HS-27A (cell line): ENCODE results near the gene PTCH1.

Experiments used
- DNase-seq: peaks from one replicate; pipeline ENCODE4 v3.0.0-alpha.2; 2012; ENCODE audit warnings: low read depth, missing footprints

Gene PTCH1

DNA sequence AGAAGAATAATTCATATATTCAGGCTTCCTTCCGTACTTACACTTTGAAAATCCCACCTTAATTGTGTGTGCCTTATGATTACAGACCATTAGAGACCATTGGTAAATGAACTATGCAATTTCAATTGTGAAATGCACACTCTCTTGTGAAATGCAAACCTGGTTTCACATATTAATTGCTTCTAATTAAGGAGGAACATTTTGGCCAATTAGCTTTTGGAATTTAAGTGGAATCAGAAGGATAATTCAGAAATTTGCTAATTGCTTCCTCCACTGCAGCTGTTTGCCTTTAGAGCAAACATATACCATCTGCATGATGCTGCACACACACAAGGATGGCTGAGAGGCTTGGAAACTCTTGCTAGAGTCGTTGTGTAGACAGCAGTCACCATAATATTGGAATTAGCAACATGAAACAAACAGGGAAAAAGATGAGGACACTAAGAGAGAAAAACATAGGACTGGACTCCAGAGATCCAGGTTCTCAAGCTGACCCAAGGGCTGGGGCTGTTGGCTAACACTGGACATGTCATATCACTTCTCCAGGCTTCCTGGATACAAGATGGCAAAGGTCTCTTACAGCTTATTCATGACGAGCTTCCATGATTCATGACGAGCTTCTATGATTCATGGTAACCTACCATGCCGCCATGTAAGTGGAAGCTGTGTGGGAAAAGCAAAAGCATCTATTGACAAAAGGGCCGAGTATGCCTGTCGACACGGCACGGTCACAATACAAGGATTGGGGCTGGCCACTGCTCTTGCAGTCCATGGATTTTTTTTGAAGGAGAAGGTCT is 78.0 kb downstream of the PTCH1 start:
- no peak for DNase-seq

DNA sequence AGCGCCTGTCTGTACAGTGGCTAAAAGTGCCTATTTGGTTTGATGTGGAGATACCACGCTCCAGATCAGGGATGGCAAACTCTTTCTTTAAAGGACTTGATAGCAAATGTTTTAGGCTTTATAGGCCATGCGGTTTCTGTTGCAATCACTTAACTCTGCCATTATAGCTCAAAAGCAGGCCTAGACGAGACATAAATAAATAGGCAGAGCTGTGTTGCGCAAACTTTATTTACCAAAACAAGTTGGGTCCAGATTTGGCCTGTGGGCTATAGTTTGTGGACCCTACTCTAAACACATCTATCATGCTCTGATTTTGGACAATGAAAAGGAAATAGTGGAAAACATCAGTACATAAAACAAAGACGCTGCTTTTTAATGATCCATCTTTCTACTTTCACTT is 79.2 kb downstream of the PTCH1 start:
- no peak for DNase-seq

DNA sequence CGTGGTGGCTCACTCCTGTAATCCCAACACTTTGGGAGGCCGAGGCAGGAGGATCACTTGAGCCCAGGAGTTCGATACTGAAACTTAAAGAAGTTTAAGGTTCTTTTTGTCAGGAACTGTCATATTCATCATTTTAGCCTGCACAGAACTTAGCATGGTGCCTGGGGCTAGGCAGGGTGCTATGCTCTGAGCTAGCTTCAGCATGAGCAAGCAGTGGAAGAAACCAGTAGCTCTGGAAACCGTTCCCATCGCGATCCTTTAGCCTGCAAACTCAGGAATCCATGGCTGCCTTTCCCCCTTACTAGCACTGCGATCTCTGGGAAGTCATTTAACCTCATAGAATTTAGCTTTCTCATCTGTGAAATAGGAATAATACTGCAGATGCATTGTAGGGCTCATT is 80.4 kb downstream of the PTCH1 start:
- DNase-seq, result no peak

DNA sequence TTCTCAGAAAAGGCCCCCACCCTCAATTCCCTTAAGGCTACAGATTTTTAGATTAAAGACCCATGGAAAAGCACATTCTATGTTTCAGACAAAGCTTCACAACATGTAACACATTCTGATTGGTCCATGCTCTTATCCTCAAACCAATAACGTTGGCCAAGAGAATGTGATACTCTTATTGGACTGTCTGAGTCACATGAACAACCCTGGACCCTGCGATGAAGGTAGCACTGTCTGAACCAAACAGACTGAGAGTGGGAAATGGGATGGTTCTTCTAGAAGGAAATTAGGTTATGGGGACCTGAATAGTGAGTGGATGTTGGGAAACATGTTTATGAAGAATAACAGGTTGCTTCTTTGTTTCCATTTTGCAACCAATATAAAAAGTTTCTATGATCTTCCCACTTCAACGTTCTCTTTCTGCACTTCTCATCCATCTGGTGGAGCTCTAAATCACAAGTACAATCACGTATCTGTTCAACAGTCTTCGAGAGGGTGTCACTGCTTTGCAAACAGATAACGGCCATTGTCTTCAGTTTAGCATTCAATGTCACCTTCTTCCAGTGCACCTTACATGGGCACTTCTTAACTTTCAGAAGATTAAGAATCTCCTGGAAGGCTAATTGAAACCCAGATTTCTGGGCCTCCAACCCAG is 81.6 kb downstream of the PTCH1 start:
- no peak for DNase-seq

DNA sequence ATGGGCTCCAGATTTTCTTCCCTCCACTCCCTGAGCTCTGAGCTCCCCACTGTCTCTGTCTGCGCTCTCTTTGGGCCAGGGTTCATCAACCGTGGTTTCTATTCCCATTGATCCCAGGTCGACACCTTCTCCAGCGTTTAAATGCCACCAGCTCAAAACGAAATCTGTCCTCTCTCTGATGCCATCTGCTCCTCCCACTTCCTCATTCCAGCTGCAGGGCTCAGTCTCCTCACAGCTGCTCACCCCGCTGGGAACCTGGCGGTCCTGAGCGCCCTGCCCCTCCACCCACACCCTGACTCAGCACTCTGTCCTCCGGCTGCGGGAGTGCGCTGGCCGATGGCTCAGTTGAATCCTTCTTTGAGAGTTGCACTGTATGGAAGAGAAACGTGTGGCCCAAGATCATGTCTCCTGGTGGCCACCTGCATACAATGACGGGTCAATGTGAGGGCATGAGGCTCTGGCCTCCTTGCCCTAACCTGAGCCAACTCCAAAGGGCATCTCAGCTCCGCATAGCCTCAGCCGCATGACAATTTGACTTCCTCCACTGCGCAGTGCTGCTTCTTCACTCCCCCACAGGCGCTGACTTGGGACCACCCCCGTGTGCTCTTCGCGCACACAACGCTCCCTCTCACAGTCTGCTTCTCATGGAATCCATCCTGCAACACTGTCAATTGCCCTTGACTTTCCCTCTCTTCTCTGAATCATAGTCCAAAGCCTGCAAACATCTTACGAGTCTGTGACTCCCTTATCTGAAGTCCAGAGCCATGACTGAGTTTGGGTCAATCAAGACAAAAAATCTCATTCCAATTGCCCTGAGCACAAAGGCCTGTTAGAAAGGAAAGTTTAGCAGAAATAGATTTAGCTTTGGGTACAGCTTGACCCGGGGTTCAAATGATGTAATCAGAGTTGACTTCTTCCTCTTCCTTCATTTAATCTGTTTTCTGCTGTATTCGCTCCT is 82.4 kb downstream of the PTCH1 start:
- DNase-seq, result no peak

DNA sequence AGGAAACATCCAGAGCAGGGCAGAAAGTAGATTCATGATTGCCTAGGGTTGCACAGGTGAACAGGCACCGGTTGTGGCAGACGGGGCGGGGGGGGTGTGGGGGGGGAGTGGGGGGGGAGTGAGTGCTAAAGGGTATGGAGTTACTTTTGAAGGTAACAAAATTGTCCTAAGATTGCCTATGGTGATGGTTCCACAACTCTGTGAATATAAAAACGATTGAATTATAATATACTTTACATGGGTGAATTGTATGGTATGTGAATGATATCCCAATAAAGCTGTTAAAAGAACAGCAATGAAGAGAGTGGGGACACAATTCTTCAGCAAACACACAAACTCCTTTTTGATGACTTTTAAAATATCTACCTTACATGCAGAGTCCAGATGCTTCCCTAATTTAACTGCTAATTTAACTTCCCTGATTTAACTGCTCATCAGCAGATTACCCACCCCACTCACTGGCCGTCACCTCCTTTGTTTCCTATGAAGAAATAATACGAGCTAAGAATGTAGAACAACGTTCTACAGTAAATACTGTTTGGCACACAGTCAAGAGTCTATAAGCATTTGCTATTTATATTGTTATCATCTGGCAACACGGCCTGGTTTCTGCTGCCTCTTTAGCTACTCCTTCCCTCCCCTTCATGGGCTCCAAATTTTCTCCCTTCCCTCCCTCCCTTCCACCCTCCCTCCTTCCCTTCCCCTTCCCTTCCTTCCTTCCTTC is 83.5 kb downstream of the PTCH1 start:
- no peak for DNase-seq

DNA sequence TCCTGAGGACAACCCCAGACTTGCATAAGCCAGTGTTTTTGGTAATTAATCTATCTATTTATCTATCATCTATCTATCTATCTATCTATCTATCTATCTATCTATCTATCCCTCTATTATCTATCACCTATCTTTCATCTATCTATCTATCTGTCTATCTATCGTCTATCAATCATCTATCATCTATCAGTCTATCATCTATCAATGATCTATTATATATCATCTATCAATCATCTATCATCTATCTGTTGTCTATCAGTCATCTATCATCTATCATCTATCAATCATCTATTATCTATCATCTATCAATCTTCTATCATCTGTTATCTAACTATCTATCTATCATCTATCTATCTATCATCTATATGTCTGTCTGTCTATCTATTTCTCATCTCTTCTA is 85.5 kb downstream of the PTCH1 start:
- DNase-seq, result no peak

DNA sequence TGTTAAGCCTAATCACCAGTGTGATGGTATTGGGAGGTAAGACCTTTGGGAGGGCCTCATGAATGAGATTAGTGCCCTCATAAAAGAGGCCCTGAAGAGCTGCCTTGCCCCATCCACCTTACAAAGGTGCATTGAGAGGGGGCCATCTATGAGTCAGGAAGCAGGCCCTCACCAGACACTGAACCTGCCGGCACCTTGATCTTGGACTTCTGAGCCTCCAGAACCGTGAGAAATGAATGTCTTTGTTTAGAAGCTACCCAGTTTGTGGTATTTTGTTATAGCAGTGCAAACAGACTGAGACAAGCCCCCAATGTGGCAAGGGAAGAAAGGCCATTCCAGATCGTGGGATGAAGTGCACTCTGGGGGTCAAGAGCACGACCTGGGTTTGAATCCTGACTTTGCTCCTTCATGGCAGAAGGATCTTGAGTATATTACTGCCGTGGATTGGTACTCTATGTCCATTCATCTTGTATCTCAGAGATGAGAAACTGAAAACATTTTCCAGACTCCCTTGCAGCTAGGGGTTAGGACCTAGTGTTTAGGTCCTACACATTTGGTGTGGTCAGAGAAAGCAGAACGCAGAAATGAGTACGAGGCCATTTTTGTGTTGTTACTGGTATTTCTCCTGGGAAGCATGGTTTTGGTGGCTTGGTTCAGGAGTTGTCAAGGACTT is 86.7 kb downstream of the PTCH1 start:
- no peak for DNase-seq

DNA sequence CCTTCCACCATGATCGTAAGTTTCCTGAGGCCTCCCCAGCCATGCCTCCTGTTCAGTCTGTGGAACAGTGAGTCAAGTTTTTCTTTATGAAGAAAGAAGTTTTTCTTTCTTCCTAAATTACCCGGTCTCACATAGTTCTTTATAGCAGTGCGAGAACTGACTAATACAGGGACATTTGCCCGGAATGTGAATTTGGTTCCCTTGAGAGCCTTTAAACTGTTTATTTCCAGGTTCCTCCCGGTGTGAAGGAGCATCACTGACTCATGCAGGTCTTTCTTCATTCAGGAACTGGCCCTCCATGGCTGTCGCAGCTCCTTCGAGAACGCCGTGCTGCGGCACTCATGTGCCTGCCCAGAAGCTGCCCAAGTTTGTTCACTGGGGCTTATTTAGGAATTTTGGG is 87.7 kb downstream of the PTCH1 start:
- DNase-seq, result no peak

DNA sequence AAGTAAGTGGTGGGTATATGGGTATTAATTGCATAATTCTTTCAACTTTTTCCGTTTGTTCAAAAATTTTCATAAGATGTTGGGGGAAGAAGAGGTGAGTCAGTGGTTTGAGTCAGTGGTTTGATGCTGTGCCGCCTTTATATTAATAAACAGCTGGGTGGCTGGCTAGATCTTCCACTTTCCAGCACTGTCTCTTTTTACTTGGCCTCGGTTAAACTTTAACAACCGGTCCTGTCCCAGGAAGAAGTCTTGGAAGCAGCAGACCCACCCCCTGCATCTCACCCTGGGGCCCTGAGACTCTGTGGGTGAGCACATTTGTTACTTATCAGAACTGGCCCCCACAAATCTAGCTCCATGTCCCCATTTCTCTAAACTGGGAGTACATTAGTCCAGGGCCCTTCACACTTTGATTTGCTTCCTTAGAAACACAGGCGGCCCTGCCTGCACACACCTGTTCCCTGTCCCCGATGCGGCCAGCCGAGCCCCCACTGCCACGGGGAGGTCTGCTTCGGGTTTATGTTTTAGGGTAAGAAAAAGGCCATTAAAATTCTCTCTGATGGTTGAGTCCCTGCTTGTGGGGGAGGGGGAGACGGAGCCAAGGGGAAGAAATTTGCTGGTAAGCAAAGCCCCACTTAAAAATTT is 90.7 kb downstream of the PTCH1 start:
- no peak for DNase-seq

DNA sequence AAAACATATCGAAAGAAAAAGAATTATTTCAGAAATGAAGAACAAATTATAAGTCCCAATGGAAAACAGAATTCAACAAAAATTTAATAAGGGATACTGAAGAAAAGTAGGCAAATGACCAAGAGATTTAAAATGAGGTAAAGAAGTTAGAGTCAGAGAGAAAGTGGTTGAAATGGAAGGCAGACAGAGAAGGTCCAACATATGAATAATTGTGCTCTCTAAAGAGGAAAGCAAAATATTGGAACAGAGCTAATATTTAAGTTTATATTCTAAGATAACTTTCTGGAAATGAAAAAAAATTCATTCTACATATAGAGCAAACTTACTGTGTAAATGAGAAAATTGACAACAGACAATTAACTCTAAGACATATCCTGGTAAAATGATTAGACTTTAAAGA is 94.1 kb downstream of the PTCH1 start:
- DNase-seq, result no peak

DNA sequence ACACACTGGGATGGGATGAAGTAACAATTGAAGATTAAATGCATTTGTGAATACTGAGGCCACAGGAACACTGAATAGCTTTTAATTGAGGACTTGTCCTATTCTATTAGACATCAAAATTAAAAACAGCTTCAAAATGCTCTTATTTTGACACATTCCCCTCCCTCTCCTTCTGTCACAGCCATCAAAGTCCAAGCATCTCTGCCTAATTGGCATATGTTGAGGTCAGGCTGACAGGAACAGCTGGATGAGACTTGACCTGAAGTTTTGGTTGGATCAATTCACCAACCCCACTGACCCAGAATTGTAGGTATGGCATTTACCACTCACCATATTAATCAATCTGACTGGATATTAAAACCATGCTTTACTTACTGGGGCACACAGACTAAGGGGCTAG is 96.3 kb downstream of the PTCH1 start:
- no peak for DNase-seq

DNA sequence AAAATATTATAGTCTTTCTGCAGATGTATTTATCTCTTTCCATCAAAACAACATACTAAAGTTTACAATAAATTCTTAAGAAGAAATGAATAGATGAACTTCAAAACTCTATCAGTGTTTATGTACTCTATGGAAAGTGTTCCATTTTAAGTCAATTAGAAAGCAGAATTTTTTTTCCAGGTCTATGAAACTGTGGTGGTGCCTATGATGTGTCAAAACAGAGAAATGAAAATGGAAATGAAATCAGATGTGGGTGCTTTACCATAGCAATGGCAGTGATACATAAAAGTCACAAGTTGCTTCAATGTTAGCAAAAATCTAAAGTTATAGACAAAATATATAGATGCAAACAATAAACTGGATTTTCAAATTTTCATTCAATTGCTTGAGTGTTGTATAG is 97.3 kb downstream of the PTCH1 start:
- no peak for DNase-seq

DNA sequence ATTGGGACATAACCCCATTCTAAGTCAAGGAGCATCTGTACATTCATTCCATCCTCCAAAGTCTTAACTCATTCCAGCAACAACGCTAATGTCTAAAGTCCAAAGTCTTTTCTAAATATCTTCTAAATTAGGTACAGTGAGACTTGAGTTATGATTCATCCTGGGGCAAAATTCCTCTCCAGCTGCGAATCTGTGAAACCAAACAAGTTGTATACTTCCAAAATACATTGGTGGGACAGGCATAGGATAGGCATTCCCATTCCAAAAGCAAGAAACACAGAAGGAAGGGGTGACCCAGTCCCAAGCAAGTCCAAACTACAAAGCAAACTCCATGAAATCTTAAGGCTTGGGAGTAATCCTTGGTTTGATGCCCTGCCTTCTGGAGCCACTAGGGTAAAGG is 101.6 kb downstream of the PTCH1 start:
- no peak for DNase-seq

DNA sequence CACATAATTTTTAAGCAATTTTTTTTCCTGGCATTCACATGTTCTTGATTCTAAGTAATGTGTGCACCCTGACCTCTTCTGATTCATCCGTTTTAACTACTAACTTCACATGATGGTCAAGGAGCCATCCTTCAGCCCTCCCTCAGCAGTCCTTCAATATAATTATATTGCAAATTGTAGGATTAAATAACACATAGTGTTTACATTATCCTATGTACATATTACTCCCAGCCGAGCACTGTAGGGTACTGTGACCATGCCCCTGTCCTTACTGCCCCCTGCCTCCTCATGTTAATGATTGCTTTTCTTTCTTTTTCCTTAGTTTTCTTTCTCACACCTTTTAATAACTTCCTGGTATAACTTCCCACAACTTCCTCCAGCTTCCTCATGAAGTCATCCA is 103.0 kb downstream of the PTCH1 start:
- no peak for DNase-seq

DNA sequence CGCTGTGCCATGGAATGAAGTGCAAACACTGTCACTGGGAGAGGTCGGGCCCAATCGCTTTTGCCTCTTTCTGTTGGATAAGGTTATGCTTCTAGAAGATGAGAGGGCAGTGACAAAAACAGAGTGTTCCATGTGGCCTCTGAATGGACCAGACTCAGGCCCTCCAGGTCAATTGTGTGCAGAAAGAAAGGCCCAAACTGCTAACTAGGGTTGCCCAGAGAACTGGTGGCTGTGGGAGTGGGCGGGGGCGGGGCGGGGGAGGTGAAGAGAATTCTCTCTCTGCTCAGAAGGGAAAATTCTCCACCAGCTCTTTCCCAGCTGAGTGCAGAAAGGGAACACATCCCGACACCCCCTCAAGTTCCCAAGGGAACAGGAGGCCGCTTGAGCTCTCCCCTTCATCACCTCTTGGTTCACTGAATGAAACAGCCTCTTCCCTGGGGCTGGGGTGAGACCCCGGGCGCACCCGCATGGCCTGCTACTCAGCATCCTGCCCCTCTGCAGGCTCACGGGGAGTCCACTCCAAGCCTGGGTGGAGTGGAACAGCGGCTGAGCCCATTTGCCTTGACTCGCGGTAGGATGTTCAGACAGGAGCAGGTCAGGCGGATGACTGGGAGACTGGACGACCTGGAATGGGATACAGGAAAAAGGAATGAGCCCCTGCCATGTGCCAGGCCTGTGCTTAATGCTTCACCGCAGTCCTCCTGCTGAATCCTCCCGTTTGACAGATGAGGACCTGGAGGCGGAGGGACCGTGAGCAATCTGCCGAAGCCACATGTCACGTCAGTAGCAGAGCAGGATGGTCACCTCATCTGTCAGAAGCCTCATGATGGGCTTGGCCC is 105.5 kb downstream of the PTCH1 start:
- DNase-seq, result no peak

DNA sequence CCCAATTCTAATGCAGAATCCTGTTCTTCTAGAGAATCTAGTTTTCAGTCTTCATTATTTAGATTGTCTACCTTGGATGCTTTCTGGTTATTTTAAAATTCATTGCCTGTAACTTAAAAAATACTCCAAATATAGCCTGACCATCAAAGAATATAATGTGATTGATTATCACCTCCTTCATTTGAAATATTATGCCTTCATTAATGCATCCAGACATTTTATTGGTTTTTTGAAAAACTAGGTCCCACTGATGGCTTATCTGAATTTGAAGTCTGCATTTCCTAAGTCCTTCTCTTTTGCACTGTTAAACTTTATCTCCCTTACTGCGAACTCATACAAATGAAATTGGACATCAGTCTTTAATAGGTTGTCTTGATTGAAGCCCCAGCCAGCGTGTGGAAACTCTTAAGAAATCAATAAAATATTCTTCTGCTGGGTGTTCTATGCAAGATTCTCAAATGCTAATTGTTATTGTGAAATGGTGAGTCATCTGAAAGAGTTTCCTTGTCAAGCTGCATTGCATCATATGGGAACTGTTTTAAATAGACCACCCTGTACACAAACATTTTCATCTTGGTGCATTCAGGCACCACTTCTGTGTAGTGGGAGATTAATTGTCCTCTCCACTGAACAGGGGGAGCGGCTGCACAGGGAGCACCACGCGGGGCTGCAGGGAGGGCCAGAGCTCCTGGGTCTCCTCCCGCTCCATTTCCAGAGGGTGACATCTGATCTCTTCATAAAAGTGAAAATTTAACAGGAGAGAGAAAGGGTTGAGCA is 106.9 kb downstream of the PTCH1 start:
- DNase-seq, result peak; percentile 8

DNA sequence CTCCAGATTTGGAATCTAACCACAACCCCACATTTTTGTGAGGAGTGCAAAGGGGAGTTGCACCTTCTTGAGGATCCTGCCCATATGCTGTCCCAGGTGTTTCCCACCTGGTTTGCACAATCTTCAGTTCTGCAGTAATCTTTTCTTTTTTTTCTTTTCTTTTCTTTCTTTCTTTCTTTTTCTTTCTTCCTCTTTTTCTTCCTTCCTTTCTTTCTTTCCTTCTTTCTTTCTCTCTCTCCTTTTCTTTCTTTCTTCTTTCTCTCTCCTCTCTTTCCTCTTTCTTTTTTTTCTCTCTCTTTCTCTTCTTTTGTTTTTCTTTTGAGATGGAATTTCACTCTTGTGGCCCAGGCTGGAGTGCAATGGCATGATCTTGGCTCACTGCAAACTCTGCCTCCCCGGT is 109.2 kb downstream of the PTCH1 start:
- no peak for DNase-seq

DNA sequence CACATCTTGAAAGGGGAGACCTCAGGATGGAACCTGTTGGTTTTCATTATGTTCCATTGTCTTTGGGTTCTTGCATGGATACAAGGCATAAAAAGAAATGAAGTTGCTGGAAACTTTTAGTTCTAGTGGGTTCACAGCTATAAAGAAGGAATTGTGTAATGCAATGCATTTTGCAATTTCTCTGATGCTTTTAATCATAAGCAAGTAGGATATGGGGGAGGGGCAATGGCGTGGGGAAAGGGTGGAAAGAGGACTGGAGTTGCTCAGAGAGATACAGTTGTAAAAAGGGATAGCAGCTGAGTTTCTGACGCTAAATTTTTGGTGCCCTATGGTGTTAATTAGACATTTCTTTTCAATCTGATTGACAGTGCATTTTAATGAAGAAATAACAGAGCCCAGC is 110.7 kb downstream of the PTCH1 start:
- no peak for DNase-seq
